HEK293T (cell line): ENCODE data around the gene LUC7L.
"Not testable (repeated sequence)": the region's sequence is repeated elsewhere in the genome, so short reads cannot be mapped to it uniquely, and the experiment has no call there.

Experiments
- CTCF ChIA-PET: fragments of 350-600 bp; formaldehyde crosslinking; extraction: SDS; loops from one replicate; lab custom pipeline; 2021; ENCODE audit warnings: antibody characterized with exemption, inconsistent platforms; lab: Yijun Ruan, JAX
- POLR2A ChIA-PET: fragments of 350-600 bp; formaldehyde crosslinking; extraction: SDS; loops from one replicate; lab custom pipeline; 2020; ENCODE audit warnings: antibody characterized with exemption, inconsistent platforms; lab: Yijun Ruan, JAX
- DNase-seq: peaks from one replicate; pipeline ENCODE4 v3.0.0; 2012; ENCODE audit warnings: mixed read lengths; ENCODE audit errors: extremely low spot score
- ARNT ChIP-seq: fragments of 450-650 bp; IDR thresholded peaks from 2 replicates; pipeline ENCODE4 v1.6.1; 2017; ENCODE audit warnings: mild to moderate bottlenecking
- BHLHE40 ChIP-seq: fragments of 450-650 bp; IDR thresholded peaks from 2 replicates; pipeline ENCODE4 v1.6.1; 2016; ENCODE audit warnings: mild to moderate bottlenecking, moderate library complexity, borderline replicate concordance
- CTBP1 ChIP-seq: fragments of 450-650 bp; IDR thresholded peaks from 2 replicates; pipeline ENCODE4 v1.6.1; 2016; ENCODE audit warnings: borderline replicate concordance
- ELF4 ChIP-seq: fragments of 450-650 bp; IDR thresholded peaks from 2 replicates; pipeline ENCODE4 v1.6.1; 2017; ENCODE audit warnings: antibody characterized with exemption
- FOXA1 ChIP-seq: fragments of 450-650 bp; IDR thresholded peaks from 2 replicates; pipeline ENCODE4 v1.6.1; 2016; ENCODE audit warnings: mild to moderate bottlenecking
- FOXK2 ChIP-seq: fragments of 450-650 bp; IDR thresholded peaks from 2 replicates; pipeline ENCODE4 v1.6.1; 2016; ENCODE audit warnings: mild to moderate bottlenecking
- FOXM1 ChIP-seq: fragments of 450-650 bp; IDR thresholded peaks from 2 replicates; pipeline ENCODE4 v1.6.1; 2017; ENCODE audit warnings: mild to moderate bottlenecking, borderline replicate concordance
- HDGF ChIP-seq: fragments of 450-650 bp; IDR thresholded peaks from 2 replicates; pipeline ENCODE4 v1.6.1; 2017; ENCODE audit warnings: antibody characterized with exemption, borderline replicate concordance
- L3MBTL2 ChIP-seq: fragments of 450-650 bp; conservative IDR thresholded peaks from 2 replicates; pipeline ENCODE4 v1.6.1; 2016; ENCODE audit warnings: mild to moderate bottlenecking
- LEF1 ChIP-seq: fragments of 450-650 bp; IDR thresholded peaks from 2 replicates; pipeline ENCODE4 v1.6.1; 2017; ENCODE audit warnings: mild to moderate bottlenecking, borderline replicate concordance
- NFRKB ChIP-seq: fragments of 450-650 bp; IDR thresholded peaks from 2 replicates; pipeline ENCODE4 v1.6.1; 2016; ENCODE audit warnings: mild to moderate bottlenecking, moderate library complexity
- PKNOX1 ChIP-seq: fragments of 450-650 bp; IDR thresholded peaks from 2 replicates; pipeline ENCODE4 v1.6.1; 2016
- SP1 ChIP-seq: fragments of 450-650 bp; IDR thresholded peaks from 2 replicates; pipeline ENCODE4 v1.6.1; 2017
- SUZ12 ChIP-seq: fragments of 450-650 bp; IDR thresholded peaks from 2 replicates; pipeline ENCODE4 v1.6.1; 2016; ENCODE audit warnings: mild to moderate bottlenecking
- TARDBP ChIP-seq: fragments of 450-650 bp; IDR thresholded peaks from 2 replicates; pipeline ENCODE4 v1.6.1; 2016
- ZNF384 ChIP-seq: fragments of 450-650 bp; IDR thresholded peaks from 2 replicates; pipeline ENCODE4 v1.6.1; 2016

Gene LUC7L

DNA sequence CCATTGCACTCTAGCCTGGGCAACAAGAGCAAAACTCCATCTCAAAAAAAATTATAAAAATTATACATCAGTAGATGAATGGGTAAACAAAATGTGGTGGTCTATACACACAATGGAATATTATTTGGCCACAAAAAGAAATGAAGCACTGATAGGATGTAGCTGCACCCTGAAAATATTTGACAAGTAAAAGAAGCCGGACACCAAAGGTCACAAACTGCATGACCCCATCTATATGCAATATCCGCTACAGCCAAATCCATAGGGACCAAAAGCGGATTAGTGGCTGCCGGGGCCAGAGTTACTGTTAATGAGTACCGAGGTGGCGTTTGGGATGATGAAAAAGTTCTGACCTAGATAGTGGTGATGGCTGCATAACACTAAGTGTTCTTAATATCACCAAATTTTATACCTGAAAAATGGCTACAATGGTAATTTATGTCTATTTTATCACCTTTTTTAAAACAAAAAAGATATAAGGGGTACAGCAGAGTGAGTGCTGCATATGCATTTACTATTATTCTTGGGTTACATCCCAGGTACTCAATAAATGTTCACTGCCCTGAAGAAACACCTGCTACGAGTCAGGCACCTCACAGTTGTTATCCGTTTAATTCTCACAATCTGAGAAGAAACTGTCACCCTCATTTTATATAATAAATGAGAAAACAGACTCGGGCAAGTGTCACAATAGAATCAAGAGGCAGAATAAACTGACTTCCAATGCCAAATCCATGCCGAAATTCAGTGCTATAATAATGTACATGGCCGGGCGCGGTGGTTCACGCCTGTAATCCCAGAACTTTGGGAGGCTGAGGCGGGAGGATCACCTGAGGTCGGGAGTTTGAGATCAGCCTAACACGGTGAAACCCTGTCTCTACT, 49.8 kb downstream of the LUC7L start:
- TF ChIP-seq SP1, result no peak
- TF ChIP-seq ZNF384, result no peak
- no peak for TF ChIP-seq ARNT
- TF ChIP-seq FOXK2, result no peak
- DNase-seq, result no peak
- ChIA-PET POLR2A (no interaction called here), CTCF (no interaction called here)

GRCh38 chr16:178668-179015, 50.6 kb downstream of the LUC7L start:
- no peak for DNase-seq
- ChIA-PET CTCF (no interaction called here), POLR2A (no interaction called here)
- TF ChIP-seq SP1 (no peak), CTBP1 (no peak), L3MBTL2 (no peak), SUZ12 (no peak), FOXK2 (no peak), ELF4 (no peak), ARNT (no peak), PKNOX1 (no peak), FOXA1 (no peak), NFRKB (no peak), ZNF384 (no peak), TARDBP (no peak), HDGF (no peak), BHLHE40 (no peak)

DNA sequence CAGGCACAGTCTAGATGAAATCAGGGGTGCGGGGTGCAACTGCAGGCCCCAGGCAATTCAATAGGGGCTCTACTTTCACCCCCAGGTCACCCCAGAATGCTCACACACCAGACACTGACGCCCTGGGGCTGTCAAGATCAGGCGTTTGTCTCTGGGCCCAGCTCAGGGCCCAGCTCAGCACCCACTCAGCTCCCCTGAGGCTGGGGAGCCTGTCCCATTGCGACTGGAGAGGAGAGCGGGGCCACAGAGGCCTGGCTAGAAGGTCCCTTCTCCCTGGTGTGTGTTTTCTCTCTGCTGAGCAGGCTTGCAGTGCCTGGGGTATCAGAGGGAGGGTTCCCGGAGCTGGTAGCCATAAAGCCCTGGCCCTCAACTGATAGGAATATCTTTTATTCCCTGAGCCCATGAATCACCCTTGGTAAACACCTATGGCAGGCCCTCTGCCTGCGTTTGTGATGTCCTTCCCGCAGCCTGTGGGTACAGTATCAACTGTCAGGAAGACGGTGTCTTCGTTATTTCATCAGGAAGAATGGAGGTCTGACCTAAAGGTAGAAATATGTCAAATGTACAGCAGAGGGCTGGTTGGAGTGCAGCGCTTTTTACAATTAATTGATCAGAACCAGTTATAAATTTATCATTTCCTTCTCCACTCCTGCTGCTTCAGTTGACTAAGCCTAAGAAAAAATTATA, 51.1 kb downstream of the LUC7L start:
- DNase-seq, result no peak
- CTCF ChIA-PET, result interaction anchor here (0.8 kb wide), 1 partner anchor 22 kb away, joined by 4 read pairs; no protein-coding TSS in a partner anchor

GRCh38 chr16:177394-177822, 51.8 kb downstream of the LUC7L start:
- DNase-seq, result no peak
- no peak for TF ChIP-seq CTBP1
- no peak for TF ChIP-seq FOXA1
- TF ChIP-seq ARNT, result no peak
- no peak for TF ChIP-seq LEF1
- no peak for TF ChIP-seq TARDBP
- POLR2A ChIA-PET, result no interaction called here
- CTCF ChIA-PET, result no interaction called here

More for the DNA sequence above, 51.1 kb downstream of the LUC7L start:
- TF ChIP-seq TARDBP, result no peak
- no peak for TF ChIP-seq FOXM1
- TF ChIP-seq PKNOX1, result no peak
- no peak for TF ChIP-seq ZNF384
- TF ChIP-seq CTBP1, result no peak
- no peak for TF ChIP-seq ARNT
- TF ChIP-seq ELF4, result no peak
- TF ChIP-seq SP1, result no peak
- TF ChIP-seq NFRKB, result no peak
- no peak for TF ChIP-seq FOXA1
- no peak for TF ChIP-seq FOXK2
- no peak for TF ChIP-seq SUZ12
- no peak for TF ChIP-seq L3MBTL2
- POLR2A ChIA-PET, result no interaction called here

DNA sequence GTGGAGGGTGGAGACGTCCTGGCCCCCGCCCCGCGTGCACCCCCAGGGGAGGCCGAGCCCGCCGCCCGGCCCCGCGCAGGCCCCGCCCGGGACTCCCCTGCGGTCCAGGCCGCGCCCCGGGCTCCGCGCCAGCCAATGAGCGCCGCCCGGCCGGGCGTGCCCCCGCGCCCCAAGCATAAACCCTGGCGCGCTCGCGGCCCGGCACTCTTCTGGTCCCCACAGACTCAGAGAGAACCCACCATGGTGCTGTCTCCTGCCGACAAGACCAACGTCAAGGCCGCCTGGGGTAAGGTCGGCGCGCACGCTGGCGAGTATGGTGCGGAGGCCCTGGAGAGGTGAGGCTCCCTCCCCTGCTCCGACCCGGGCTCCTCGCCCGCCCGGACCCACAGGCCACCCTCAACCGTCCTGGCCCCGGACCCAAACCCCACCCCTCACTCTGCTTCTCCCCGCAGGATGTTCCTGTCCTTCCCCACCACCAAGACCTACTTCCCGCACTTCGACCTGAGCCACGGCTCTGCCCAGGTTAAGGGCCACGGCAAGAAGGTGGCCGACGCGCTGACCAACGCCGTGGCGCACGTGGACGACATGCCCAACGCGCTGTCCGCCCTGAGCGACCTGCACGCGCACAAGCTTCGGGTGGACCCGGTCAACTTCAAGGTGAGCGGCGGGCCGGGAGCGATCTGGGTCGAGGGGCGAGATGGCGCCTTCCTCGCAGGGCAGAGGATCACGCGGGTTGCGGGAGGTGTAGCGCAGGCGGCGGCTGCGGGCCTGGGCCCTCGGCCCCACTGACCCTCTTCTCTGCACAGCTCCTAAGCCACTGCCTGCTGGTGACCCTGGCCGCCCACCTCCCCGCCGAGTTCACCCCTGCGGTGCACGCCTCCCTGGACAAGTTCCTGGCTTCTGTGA, 52.5 kb downstream of the LUC7L start, which contains the start of gene HBA1:
TSS of gene HBA1 (plus strand) at position 204 of the 906 bp plus-strand sequence. CDS start at position 241, 37 bp downstream.
- POLR2A ChIA-PET, CTCF ChIA-PET, DNase-seq: not testable (repeated sequence)

DNA sequence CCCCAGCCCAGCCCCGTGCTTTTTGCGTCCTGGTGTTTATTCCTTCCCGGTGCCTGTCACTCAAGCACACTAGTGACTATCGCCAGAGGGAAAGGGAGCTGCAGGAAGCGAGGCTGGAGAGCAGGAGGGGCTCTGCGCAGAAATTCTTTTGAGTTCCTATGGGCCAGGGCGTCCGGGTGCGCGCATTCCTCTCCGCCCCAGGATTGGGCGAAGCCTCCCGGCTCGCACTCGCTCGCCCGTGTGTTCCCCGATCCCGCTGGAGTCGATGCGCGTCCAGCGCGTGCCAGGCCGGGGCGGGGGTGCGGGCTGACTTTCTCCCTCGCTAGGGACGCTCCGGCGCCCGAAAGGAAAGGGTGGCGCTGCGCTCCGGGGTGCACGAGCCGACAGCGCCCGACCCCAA, 53.2 kb downstream of the LUC7L start:
- CTCF ChIA-PET, DNase-seq, POLR2A ChIA-PET: not testable (repeated sequence)
